ENCODE measurements around the gene GINS2.

Gene GINS2

GRCh38 chr16:85688586-85689284 is at the start of gene GINS2:
Gene GINS2 (minus strand): TSS chr16:85688954. CDS start chr16:85688898, 56 bp downstream.
- TF ChIP-seq GATA3 (IDR thresholded peaks at IDR 0.05; ENCODE audit: low read depth, low read length) (no peak), GATA2 (IDR thresholded peaks at IDR 0.05; ENCODE audit: low read depth, low read length) (no peak)

- TF ChIP-seq GATA2 (IDR thresholded peaks at IDR 0.05; ENCODE audit: low read depth, low read length) = no peak
- no peak for TF ChIP-seq GATA3 (IDR thresholded peaks at IDR 0.05; ENCODE audit: low read depth, low read length)
Measured at GRCh38 chr16:85736921-85737320, 48.2 kb upstream of the GINS2 start.

GRCh38 chr16:85735946-85736345 is 47.2 kb upstream of the GINS2 start:
- TF ChIP-seq GATA2 (IDR thresholded peaks at IDR 0.05; ENCODE audit: low read depth, low read length) (no peak), GATA3 (IDR thresholded peaks at IDR 0.05; ENCODE audit: low read depth, low read length) (no peak)

GRCh38 chr16:85735225-85735635 is 46.5 kb upstream of the GINS2 start:
- no peak for TF ChIP-seq GATA3 (IDR thresholded peaks at IDR 0.05; ENCODE audit: low read depth, low read length)
- TF ChIP-seq GATA2 (IDR thresholded peaks at IDR 0.05; ENCODE audit: low read depth, low read length) = no peak

- TF ChIP-seq GATA2 (IDR thresholded peaks at IDR 0.05; ENCODE audit: low read depth, low read length) = no peak
- TF ChIP-seq GATA3 (IDR thresholded peaks at IDR 0.05; ENCODE audit: low read depth, low read length) = no peak
Measured at GRCh38 chr16:85734311-85735017, 45.7 kb upstream of the GINS2 start.

GRCh38 chr16:85733839-85734170 is 45.1 kb upstream of the GINS2 start:
- TF ChIP-seq GATA2 (IDR thresholded peaks at IDR 0.05; ENCODE audit: low read depth, low read length) (no peak), GATA3 (IDR thresholded peaks at IDR 0.05; ENCODE audit: low read depth, low read length) (no peak)

GRCh38 chr16:85733155-85733838 is 44.5 kb upstream of the GINS2 start:
- TF ChIP-seq GATA2 (IDR thresholded peaks at IDR 0.05; ENCODE audit: low read depth, low read length) (no peak), GATA3 (IDR thresholded peaks at IDR 0.05; ENCODE audit: low read depth, low read length) (no peak)

DNA sequence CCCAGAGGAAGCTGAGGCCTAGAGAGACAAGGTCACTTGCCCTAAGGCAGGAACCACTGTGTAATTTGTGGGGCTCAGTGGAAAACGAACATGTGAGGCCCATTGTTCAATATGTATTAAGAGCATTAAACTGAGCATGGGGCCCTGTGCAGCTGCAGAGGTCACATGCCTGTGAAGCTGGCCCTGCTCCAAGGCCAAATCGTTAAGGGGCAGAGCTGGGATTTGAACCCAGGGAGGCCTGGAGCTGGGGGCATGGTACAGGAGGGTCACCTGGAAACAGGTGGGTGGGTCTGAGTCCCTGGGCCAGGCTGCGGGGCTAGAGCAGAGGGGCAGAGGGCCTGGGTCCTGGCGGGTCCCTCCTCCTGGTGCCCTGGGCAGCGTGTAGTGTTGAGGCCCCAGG is 42.4 kb upstream of the GINS2 start:
- no peak for TF ChIP-seq GATA2 (IDR thresholded peaks at IDR 0.05; ENCODE audit: low read depth, low read length)
- no peak for TF ChIP-seq GATA3 (IDR thresholded peaks at IDR 0.05; ENCODE audit: low read depth, low read length)

- TF ChIP-seq GATA3 (IDR thresholded peaks at IDR 0.05; ENCODE audit: low read depth, low read length) = no peak
- no peak for TF ChIP-seq GATA2 (IDR thresholded peaks at IDR 0.05; ENCODE audit: low read depth, low read length)
Measured at GRCh38 chr16:85730186-85730465, 41.4 kb upstream of the GINS2 start.

GRCh38 chr16:85729452-85730185 is 40.9 kb upstream of the GINS2 start:
- TF ChIP-seq GATA2 (IDR thresholded peaks at IDR 0.05; ENCODE audit: low read depth, low read length) (no peak), GATA3 (IDR thresholded peaks at IDR 0.05; ENCODE audit: low read depth, low read length) (no peak)

GRCh38 chr16:85728879-85729278 is 40.1 kb upstream of the GINS2 start:
- no peak for TF ChIP-seq GATA2 (IDR thresholded peaks at IDR 0.05; ENCODE audit: low read depth, low read length)
- TF ChIP-seq GATA3 (IDR thresholded peaks at IDR 0.05; ENCODE audit: low read depth, low read length) = no peak

- TF ChIP-seq GATA2 (IDR thresholded peaks at IDR 0.05; ENCODE audit: low read depth, low read length) = no peak
- TF ChIP-seq GATA3 (IDR thresholded peaks at IDR 0.05; ENCODE audit: low read depth, low read length) = no peak
Measured at GRCh38 chr16:85724936-85725335, 36.2 kb upstream of the GINS2 start.

DNA sequence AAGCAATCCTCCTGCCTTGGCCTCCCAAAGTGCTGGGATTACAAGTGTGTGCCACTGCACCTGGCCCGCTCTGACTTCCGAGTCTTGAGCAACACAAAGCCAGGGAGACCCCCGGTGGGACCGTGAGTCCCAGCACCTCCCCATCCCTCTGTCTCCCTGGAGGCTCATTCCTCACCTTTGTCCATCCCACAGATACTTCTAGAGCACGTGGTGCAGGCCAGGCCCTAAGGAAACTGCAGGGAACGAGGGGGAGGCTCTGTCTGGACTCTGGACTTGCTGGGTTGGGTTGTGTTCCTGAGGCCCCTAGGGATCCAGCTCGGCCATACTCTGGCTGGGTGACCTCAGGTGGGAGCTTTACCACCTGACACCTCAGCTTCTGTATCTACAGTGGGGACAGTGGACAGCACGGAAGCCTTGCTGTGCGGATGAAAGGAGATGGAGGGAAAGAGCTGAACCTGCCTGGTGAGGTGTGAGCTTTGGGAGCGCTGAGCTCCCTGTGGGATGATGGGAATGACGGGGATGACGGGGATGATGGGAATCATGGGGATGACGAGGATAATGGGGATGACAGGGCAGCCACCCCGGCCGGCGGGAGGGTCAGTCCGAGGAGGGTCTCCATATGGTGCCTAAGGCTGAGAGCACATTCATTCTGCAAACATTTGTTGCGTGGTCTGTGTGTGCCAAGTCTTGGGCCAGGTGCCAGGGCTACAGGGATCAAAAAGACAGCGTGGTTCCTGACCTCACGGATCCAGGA is 35.5 kb upstream of the GINS2 start:
- TF ChIP-seq GATA3 (IDR thresholded peaks at IDR 0.05; ENCODE audit: low read depth, low read length) (no peak), GATA2 (IDR thresholded peaks at IDR 0.05; ENCODE audit: low read depth, low read length) (no peak)
